ENCODE data around the gene SLC26A1.

DNA sequence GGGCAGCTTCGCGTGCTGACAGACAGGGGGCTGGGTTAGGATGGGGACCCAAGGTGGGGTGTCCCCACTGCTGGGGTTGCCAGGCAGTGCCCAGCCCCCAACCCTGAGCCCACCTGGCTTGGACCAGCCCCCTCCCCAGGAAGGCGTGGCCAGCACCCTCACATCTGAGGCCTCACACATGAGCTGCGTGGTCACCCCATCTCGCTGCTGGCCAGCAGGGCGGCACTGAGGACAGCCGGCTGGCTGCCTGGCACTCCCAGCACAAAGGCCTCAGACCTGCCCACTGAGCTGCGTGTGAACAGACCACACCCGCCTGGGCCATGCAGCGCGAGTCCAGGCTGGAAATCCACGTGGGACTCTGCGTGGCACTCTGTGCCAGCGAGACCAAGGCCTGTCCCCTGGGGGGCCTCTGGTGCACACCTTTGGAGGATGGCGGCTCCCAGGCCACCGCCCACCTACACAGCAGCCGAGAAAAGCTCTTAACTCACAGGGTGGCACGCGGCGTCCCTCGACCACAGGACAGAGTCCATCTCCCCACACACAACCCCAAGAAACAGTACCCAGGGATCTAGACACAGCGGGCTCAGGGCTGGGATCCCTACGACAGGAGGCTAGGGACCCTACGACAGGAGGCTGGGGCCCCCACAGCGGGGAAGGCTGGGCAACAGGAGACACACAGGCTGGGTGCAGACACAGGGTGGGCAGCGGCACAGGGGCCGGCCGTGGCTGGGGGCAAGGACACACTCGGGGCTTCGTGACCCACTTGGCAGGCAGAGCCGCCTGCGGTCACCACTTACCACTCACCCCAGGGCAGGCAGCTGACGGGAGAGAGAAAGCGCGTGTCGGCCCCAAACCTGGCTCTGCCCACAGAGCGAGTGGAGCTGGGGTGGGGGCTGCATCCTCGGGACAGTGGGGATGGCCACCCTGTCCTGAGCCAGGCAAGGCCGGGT is 29.7 kb downstream of the SLC26A1 start:
- TF ChIP-seq, protein P1, sequence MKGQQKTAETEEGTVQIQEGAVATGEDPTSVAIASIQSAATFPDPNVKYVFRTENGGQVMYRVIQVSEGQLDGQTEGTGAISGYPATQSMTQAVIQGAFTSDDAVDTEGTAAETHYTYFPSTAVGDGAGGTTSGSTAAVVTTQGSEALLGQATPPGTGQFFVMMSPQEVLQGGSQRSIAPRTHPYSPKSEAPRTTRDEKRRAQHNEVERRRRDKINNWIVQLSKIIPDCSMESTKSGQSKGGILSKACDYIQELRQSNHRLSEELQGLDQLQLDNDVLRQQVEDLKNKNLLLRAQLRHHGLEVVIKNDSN (IDR thresholded peaks at IDR 0.05) = no peak
- TF ChIP-seq TEAD4 (IDR thresholded peaks at IDR 0.05) = no peak

Measured in Ishikawa (cell line).